Psoas muscle (tissue), 8 donors: ENCODE results near the gene BRAT1. TPM values are rescaled to one million over a fixed set of nuclear protein-coding genes. Genes with fewer than 3 reads are reported as not detected.

Experiments
- ATAC-seq, 4 donors: fragments of 200-7000 bp; cut with Tn5 transposase; one replicate each; pipeline ENCODE4 v1.9.1; 2020; ENCODE audit warnings: moderate library complexity in 3 of 4, mild to moderate bottlenecking in 2 of 4
- DNase-seq, 2 donors: peaks; one replicate each; pipeline ENCODE4 v3.0.0-alpha.2; 2020
- H3K27ac ChIP-seq: fragments of 200-600 bp; one replicate; pipeline ENCODE4 v1.8.0; 2022
- H3K27me3 ChIP-seq, 3 donors: fragments of 200-600 bp in 1 of 3; one replicate each; pipeline versions ENCODE4 v1.6.1 to v1.8.0; 2013 to 2022; ENCODE audit warnings: low read length in 2 of 3, mild to moderate bottlenecking in 2 of 3, moderate library complexity in 1 of 3; ENCODE audit not compliant: insufficient read depth in 3 of 3
- H3K36me3 ChIP-seq, 2 donors: fragments of 200-600 bp in 1 of 2; one replicate each; pipeline versions ENCODE4 v1.6.1 to v1.8.0; 2013 to 2022; ENCODE audit warnings: low read depth in 1 of 2, mild to moderate bottlenecking in 1 of 2, moderate library complexity in 1 of 2; ENCODE audit not compliant: insufficient read depth in 1 of 2
- H3K4me1 ChIP-seq: fragments of 200-600 bp; one replicate; pipeline ENCODE4 v1.8.0; 2022
- H3K4me3 ChIP-seq: fragments of 200-600 bp; one replicate; pipeline ENCODE4 v1.8.0; 2022; ENCODE audit warnings: mild to moderate bottlenecking
- H3K9me3 ChIP-seq: fragments of 200-600 bp; one replicate; pipeline ENCODE4 v1.8.0; 2022
- CTCF ChIP-seq: fragments of 200-600 bp; IDR thresholded peaks from one replicate; pipeline ENCODE4 v1.8.0; 2022; ENCODE audit warnings: antibody characterized with exemption
- WGBS, 3 donors: extraction: QIAGEN DNeasy Blood & Tissue Kit; methylation state at CpG; one replicate each; pipeline versions ENCODE4 v1.1.6 to v1.1.7; 2013; 5-methylcytosine and 5-hydroxymethylcytosine counted together
- intact Hi-C, 2 donors: fragments of 100-400 bp; cut with DNase I; formaldehyde crosslinking; loops; one replicate each; pipeline versions ENCODE4 v1.11.0 to v1.14.2; 2022
- polyA plus RNA-seq, 3 donors: library from polyadenylated mRNA; stranded (reverse); fragments of 200-250 nt; gene quantifications; one replicate each; pipeline ENCODE4 v1.2.3, GENCODE V29; 2013
- total RNA-seq, 4 donors: library from RNA; stranded (reverse); fragmentation: NEBNext Ultra II Directional in 2 of 4; extraction: Animal tissue kit (Norgen Biotek cat#: 25700) in 2 of 4; gene quantifications; one replicate each; pipeline versions ENCODE4 v1.2.1 to v1.2.4, GENCODE V29; 2021 to 2023
- donor health status: healthy with polysubstance abuse.
- donor health status: DM: no; HTN: no; CAD: no; lungs with moderate emphysema.
- donor health status: Bipolar disorder and iron deficiency.
- donor health status: healthy.
- donor health status: DM: yes; HTN: yes; CAD: no.
- donor health status: DM: no; HTN: no; CAD: no.
- donor health status: DM: no; HTN: no; CAD: no.
- donor health status: DM: yes; HTN: yes; CAD: no.

The BRAT1 gene
- total and polyA plus RNA-seq, 7 donors, result 11.9 to 14.8 (median 13.2) TPM

DNA sequence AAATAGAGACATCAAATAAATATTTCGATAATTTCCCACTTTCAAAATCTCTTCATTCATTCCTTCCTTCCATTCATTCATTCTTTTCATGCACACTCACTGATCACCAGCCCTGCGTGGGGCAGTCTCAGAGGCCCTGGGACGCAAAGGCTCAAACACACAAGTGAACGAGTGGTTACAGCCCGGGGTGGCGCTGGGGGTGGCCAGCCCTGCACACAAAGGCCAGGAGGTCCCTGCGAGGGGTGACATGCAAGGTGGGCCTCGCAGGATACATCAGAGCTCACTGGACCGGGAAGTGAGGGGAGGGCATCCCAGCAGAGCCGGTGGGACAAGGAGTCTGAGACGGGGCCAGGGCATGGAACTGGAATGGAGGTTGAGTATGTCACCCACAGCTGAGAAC is 46.6 kb upstream of the BRAT1 start:
- DNase-seq (no peak), ATAC-seq (no peak)
- no peak for TF ChIP-seq CTCF
- H3K27ac ChIP-seq, result no peak overlapping the region
- no peaks in the 10 kb centered on the region for H3K4me1 ChIP-seq
- intact Hi-C loops, result no loop called here
- H3K4me3 ChIP-seq, result no peak overlapping the region
- H3K36me3 ChIP-seq, result peaks cover 0 to 43% of the 10 kb centered on the region in 2 donors
- WGBS, 3 donors, result 91 to 97% (median 93%) methylated on average over 11 of the region's 11 CpGs
- no peaks in the 10 kb centered on the region for H3K9me3 ChIP-seq
- H3K27me3 ChIP-seq, result no peaks in the 10 kb centered on the region

DNA sequence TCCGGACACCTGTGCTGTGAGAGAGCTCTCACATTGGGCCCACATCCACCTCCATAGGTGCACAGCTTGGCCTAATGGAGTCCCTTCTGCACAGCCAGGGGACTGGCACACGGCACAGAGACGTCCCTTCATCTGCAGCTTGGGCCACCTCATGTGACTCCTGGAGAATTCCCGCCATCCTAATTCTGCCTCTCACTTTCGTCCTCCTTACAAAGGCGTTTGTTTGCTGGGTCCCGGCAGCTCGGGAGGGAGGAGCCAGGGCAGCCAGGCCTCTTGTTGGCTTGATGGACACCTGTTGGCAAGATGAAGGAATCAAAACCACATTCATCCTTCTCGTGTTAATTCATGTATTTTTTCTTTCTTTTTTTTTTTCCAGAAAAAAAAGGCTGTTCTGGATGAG is 45.7 kb upstream of the BRAT1 start:
- Histone ChIP-seq H3K4me1 (no peaks in the 10 kb centered on the region), H3K36me3 (peaks cover 0 to 44% of the 10 kb centered on the region in 2 donors), H3K4me3 (no peak overlapping the region), H3K9me3 (no peaks in the 10 kb centered on the region), H3K27ac (no peak overlapping the region), H3K27me3 (no peaks in the 10 kb centered on the region)
- no peak for ATAC-seq
- no peak for TF ChIP-seq CTCF
- no peak for DNase-seq
- 82 to 93% (median 82%) methylated on average over 9 of the region's 9 CpGs for WGBS, 3 donors
- intact Hi-C loops, result no loop called here

- no peak overlapping the region for H3K4me3 ChIP-seq
- WGBS, 3 donors, result 75 to 88% (median 86%) methylated on average over 29 of the region's 29 CpGs
- peak in 1 of 4 donors; percentile 14 for ATAC-seq
- DNase-seq, result no peak
- H3K9me3 ChIP-seq, result no peaks in the 10 kb centered on the region
- H3K27me3 ChIP-seq, result no peaks in the 10 kb centered on the region
- no peaks in the 10 kb centered on the region for H3K4me1 ChIP-seq
- TF ChIP-seq CTCF, result no peak
- intact Hi-C loops, result no loop called here
- no peak overlapping the region for H3K27ac ChIP-seq
- peaks cover 0 to 62% of the 10 kb centered on the region in 2 donors for H3K36me3 ChIP-seq
Observed at GRCh38 chr7:2598154-2598823, 43.0 kb upstream of the BRAT1 start.

DNA sequence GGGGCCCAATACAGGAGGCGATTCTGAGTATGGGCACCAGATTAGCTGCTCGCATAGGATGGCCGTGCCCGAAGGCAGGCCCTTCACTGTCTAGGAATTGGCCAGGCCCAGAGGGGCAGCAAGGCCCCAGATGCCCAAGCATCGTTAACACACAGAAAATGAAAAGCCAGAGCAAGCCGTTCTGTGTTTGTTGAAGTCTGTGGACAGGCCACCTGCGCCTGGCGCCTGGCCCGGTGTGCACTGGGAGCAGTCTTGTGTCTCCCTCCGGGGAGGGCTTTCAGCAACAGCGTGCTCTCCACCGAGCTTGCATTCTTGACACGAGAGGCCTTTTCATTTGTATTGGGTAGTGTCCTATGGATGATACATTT is 41.9 kb upstream of the BRAT1 start:
- Histone ChIP-seq H3K4me3 (no peak overlapping the region), H3K27me3 (no peaks in the 10 kb centered on the region), H3K4me1 (no peaks in the 10 kb centered on the region), H3K27ac (no peak overlapping the region), H3K9me3 (no peaks in the 10 kb centered on the region), H3K36me3 (peaks cover 0 to 72% of the 10 kb centered on the region in 2 donors)
- WGBS, 3 donors, result 85 to 90% (median 87%) methylated on average over 13 of the region's 13 CpGs
- no peak for DNase-seq
- intact Hi-C loops, result no loop called here
- no peak for ATAC-seq
- TF ChIP-seq CTCF, result no peak
